Measurements from ENCODE around the gene HSBP1L1. TPM values are rescaled to one million over a fixed set of nuclear protein-coding genes. Genes with fewer than 3 reads are reported as not detected.

HSBP1L1 gene
- total and polyA plus RNA-seq, 7 experiments from 2014 or later, result 13.7 to 44.9 (median 32.4) TPM

DNA sequence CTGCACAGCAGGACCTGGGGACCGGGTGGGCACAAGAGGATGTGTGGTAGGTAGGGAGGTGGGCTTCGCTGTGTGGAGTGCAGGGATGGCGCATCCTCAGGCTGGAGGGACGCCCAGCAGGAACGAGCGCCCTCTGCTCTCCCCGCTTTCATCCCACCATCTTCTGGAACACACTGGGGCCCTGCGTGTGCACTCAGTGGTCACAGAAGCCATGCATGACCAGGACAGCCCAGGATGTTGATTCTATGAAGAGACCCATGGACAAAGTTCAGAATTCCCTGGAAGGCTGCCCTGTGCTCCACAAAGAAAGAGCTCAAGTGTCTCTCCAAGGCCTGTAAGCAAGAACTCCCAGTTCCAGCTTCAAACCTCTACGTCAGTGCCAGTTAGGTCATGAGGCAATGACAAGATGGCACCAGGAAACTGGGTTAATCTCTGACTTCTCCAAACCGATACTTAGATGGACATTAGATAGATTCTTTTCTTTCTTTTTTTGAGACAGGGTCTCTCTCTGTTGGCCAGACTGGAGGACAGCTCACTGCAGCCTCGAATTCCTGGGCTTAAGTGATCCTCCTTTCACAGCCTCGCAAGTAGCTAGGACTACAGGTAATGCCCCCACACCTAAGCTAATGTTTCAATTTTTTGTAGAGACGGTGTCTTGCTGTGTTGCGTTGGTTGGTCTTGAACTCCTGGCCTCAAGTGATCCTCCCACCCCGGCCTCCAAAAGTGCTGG, 16.4 kb upstream of the HSBP1L1 start:
- peak overlapping the region in 3 of 9 donors; percentile 21 to 80 (median 67) for H3K27ac Mint-ChIP-seq
- Histone ChIP-seq H3K27ac (ENCODE audit: low read depth, low read length) (no peak overlapping the region), H3K4me3 (ENCODE audit: low read length) (no peak overlapping the region), H3K9me3 (ENCODE audit: control insufficient read depth in 2 of 3, low read length in 3 of 3) (no peaks in the 10 kb centered on the region), H3K4me1 (ENCODE audit: control insufficient read depth in 2 of 2, insufficient read depth in 2 of 2, low read length in 2 of 2) (peaks cover 19 to 25% of the 10 kb centered on the region in 2 donors), H3K27me3 (ENCODE audit: control insufficient read depth in 2 of 2, insufficient read depth in 2 of 2, low read length in 2 of 2) (no peaks in the 10 kb centered on the region), H3K36me3 (ENCODE audit: control insufficient read depth in 2 of 3, insufficient read depth in 3 of 3, low read length in 3 of 3) (peaks cover 0 to 18% (median 0%) of the 10 kb centered on the region in 3 experiments)
- peaks cover 30 to 62% (median 56%) of the 10 kb centered on the region in 7 donors for H3K4me1 Mint-ChIP-seq
- peak in 1 of 9 donors; percentile 10 for DNase-seq
- peak overlapping the region in 4 of 10 donors; percentile 13 to 93 (median 54) for H3K4me3 Mint-ChIP-seq
- H3K27me3 Mint-ChIP-seq, result no peaks in the 10 kb centered on the region
- ATAC-seq, result no peak
- ChIA-PET CTCF (no interaction called here), POLR2A (no interaction called here)
- no peaks in the 10 kb centered on the region for H3K9me3 Mint-ChIP-seq
- intact Hi-C loops (cut with micrococcal nuclease), result no loop called here
- peaks cover 0 to 7% (median under 1%) of the 10 kb centered on the region in 5 donors for H3K36me3 Mint-ChIP-seq

- H3K36me3 Mint-ChIP-seq, result peaks cover 0 to 5% (median 0%) of the 10 kb centered on the region in 5 donors
- Histone ChIP-seq H3K4me3 (ENCODE audit: low read length) (no peak overlapping the region), H3K36me3 (ENCODE audit: control insufficient read depth in 2 of 3, insufficient read depth in 3 of 3, low read length in 3 of 3) (peaks cover 0 to 17% (median 0%) of the 10 kb centered on the region in 3 experiments), H3K27ac (ENCODE audit: low read depth, low read length) (no peak overlapping the region), H3K4me1 (ENCODE audit: control insufficient read depth in 2 of 2, insufficient read depth in 2 of 2, low read length in 2 of 2) (peaks cover 19 to 25% of the 10 kb centered on the region in 2 donors), H3K27me3 (ENCODE audit: control insufficient read depth in 2 of 2, insufficient read depth in 2 of 2, low read length in 2 of 2) (no peaks in the 10 kb centered on the region), H3K9me3 (ENCODE audit: control insufficient read depth in 2 of 3, low read length in 3 of 3) (no peaks in the 10 kb centered on the region)
- peak overlapping the region in 3 of 9 donors; percentile 21 to 87 (median 80) for H3K27ac Mint-ChIP-seq
- no peaks in the 10 kb centered on the region for H3K27me3 Mint-ChIP-seq
- CTCF ChIA-PET, result no interaction called here
- no peak for DNase-seq
- ATAC-seq, result no peak
- no peaks in the 10 kb centered on the region for H3K9me3 Mint-ChIP-seq
- intact Hi-C loops (cut with micrococcal nuclease), result no loop called here
- peak overlapping the region; percentile 4 to 93 (median 86) for H3K4me3 Mint-ChIP-seq
- H3K4me1 Mint-ChIP-seq, result peaks cover 30 to 62% (median 55%) of the 10 kb centered on the region in 7 donors
- POLR2A ChIA-PET, result no interaction called here
These were observed 15.6 kb upstream of the HSBP1L1 start for GRCh38 chr18:79948719-79949411.

GRCh38 chr18:79949697-79950487, 14.6 kb upstream of the HSBP1L1 start:
- Mint-ChIP-seq H3K4me1 (peaks cover 21 to 52% (median 45%) of the 10 kb centered on the region in 7 donors), H3K27me3 (no peaks in the 10 kb centered on the region), H3K4me3 (peak overlapping the region; percentile 78 to 93 (median 87)), H3K27ac (peak overlapping the region; percentile 55 to 90 (median 80)), H3K36me3 (peaks cover 0 to 5% (median 0%) of the 10 kb centered on the region in 5 donors), H3K9me3 (no peaks in the 10 kb centered on the region)
- Histone ChIP-seq H3K9me3 (ENCODE audit: control insufficient read depth in 2 of 3, low read length in 3 of 3) (no peaks in the 10 kb centered on the region), H3K27me3 (ENCODE audit: control insufficient read depth in 2 of 2, insufficient read depth in 2 of 2, low read length in 2 of 2) (no peaks in the 10 kb centered on the region), H3K4me3 (ENCODE audit: low read length) (peak overlapping the region; percentile 65), H3K36me3 (ENCODE audit: control insufficient read depth in 2 of 3, insufficient read depth in 3 of 3, low read length in 3 of 3) (peaks cover 0 to 17% (median 0%) of the 10 kb centered on the region in 3 experiments), H3K27ac (ENCODE audit: low read depth, low read length) (peak overlapping the region; percentile 88), H3K4me1 (ENCODE audit: control insufficient read depth in 2 of 2, insufficient read depth in 2 of 2, low read length in 2 of 2) (peaks cover 10 to 25% of the 10 kb centered on the region in 2 donors)
- ATAC-seq (no peak), DNase-seq (peak in 1 of 9 donors; percentile 6)
- ChIA-PET POLR2A (interaction anchor here (0.6 to 1.5 kb wide), 5 partner anchors 12 to 547 kb away, joined by 3 to 4 read pairs (median 4); partner anchors contain the start of gene RBFA), CTCF (interaction anchor here (0.8 to 0.9 kb wide), 2 partner anchors 10 to 12 kb away, joined by 3 read pairs; no protein-coding TSS in a partner anchor)
- intact Hi-C loops (cut with micrococcal nuclease), result loop anchor here (2.0 to 10.0 kb wide), 5 partner anchors 159 to 881 kb away; partner anchors contain the start of genes ATP9B (in 2 of the 2) and ADNP2 (in 1 of the 2)

DNA sequence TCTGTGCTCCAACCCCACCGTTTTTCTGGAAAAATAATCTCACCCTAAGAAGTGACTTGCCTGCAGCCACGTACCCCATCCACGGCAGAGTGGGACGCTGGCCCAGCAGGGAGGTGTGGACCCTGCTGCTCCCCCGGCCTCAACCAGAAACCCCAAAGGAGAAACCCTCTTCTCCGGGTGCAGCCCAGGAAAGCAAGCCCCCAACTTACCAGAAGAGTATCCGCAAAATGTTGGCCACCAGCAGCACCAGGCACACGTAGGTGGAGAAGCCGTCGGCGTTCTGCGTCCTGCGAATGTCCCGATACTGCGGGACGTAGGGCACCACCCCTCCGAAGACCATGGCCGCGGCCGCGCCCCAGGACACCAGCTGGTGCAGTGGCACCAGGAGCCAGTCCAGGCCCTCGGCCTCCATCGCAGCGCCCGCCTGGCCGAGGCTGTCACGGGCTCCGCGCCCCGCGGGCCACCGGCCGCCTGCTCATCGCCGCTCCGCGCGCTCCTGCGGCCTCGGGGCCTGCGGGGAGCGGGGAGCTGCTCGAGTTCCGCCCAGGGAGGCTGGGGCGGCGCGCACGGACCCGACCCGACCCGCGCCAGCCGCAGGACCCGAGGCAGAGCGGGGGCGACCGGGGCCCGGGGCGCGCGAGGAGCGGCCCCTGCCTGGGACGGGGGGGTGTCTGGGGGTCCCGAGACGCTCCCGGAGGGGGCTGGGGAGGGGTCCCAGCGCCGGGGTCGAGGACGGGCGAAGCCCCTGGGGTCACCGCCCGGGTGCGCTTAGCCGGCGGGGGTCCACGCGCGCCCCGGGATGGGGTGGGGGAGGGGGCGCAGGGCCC, 13.7 kb upstream of the HSBP1L1 start:
- Mint-ChIP-seq H3K27ac (peak overlapping the region; percentile 55 to 90 (median 80)), H3K4me3 (peak overlapping the region; percentile 78 to 93 (median 87)), H3K4me1 (peaks cover 20 to 44% (median 39%) of the 10 kb centered on the region in 7 donors), H3K27me3 (no peaks in the 10 kb centered on the region), H3K36me3 (peaks cover 0 to 5% (median 0%) of the 10 kb centered on the region in 5 donors), H3K9me3 (no peaks in the 10 kb centered on the region)
- intact Hi-C loops (cut with micrococcal nuclease), result loop anchor here (1.0 to 10.0 kb wide), 13 partner anchors 10 to 882 kb away; partner anchors contain the start of genes ADNP2 (in 2 of the 2), ATP9B (in 2 of the 2), CTDP1 (in 2 of the 2) and HSBP1L1 (in 2 of the 2)
- H3K4me1 ChIP-seq (ENCODE audit: control insufficient read depth in 2 of 2, insufficient read depth in 2 of 2, low read length in 2 of 2), result peaks cover 7 to 25% of the 10 kb centered on the region in 2 donors
- peak in 7 of 9 donors; percentile 26 to 48 (median 30) for DNase-seq
- peak overlapping the region; percentile 65 for H3K4me3 ChIP-seq (ENCODE audit: low read length)
- CTCF ChIA-PET, result interaction anchor here (1.2 kb wide), 1 partner anchor 84 kb away, joined by 3 read pairs; no protein-coding TSS in a partner anchor
- peak; percentile 27 for ATAC-seq
- H3K27ac ChIP-seq (ENCODE audit: low read depth, low read length), result peak overlapping the region; percentile 88
- peaks cover 0 to 17% (median 0%) of the 10 kb centered on the region in 3 experiments for H3K36me3 ChIP-seq (ENCODE audit: control insufficient read depth in 2 of 3, insufficient read depth in 3 of 3, low read length in 3 of 3)
- no peaks in the 10 kb centered on the region for H3K9me3 ChIP-seq (ENCODE audit: control insufficient read depth in 2 of 3, low read length in 3 of 3)
- POLR2A ChIA-PET, result interaction anchor here (0.6 to 2.3 kb wide), 7 partner anchors 11 to 272 kb away, joined by 3 to 11 read pairs (median 4); partner anchors contain the start of genes HSBP1L1, RBFA and TXNL4A
- no peaks in the 10 kb centered on the region for H3K27me3 ChIP-seq (ENCODE audit: control insufficient read depth in 2 of 2, insufficient read depth in 2 of 2, low read length in 2 of 2)

- H3K27ac ChIP-seq (ENCODE audit: low read depth, low read length), result peak within 1 kb of the TSS; percentile 88
- H3K36me3 Mint-ChIP-seq, result peaks cover 0 to 5% (median 0%) of the 10 kb centered on the region in 5 donors
- H3K9me3 ChIP-seq (ENCODE audit: control insufficient read depth in 2 of 3, low read length in 3 of 3), result no peaks in the 10 kb centered on the region
- H3K27me3 Mint-ChIP-seq, result no peaks in the 10 kb centered on the region
- H3K4me3 Mint-ChIP-seq, result peak within 1 kb of the TSS; percentile 78 to 93 (median 87)
- intact Hi-C loops (cut with micrococcal nuclease), result loop anchor here (1.0 to 10.0 kb wide), 13 partner anchors 9 to 883 kb away; partner anchors contain the start of genes ADNP2 (in 2 of the 2), ATP9B (in 2 of the 2), CTDP1 (in 2 of the 2) and HSBP1L1 (in 2 of the 2)
- peak within 1 kb of the TSS; percentile 55 to 90 (median 80) for H3K27ac Mint-ChIP-seq
- H3K4me3 ChIP-seq (ENCODE audit: low read length), result peak within 1 kb of the TSS; percentile 65
- H3K27me3 ChIP-seq (ENCODE audit: control insufficient read depth in 2 of 2, insufficient read depth in 2 of 2, low read length in 2 of 2), result no peaks in the 10 kb centered on the region
- POLR2A ChIA-PET, result interaction anchor here (1.4 to 2.5 kb wide), 5 partner anchors 10 to 36 kb away, joined by 3 to 11 read pairs (median 8); partner anchors contain the start of genes HSBP1L1 and TXNL4A
- H3K4me1 ChIP-seq (ENCODE audit: control insufficient read depth in 2 of 2, insufficient read depth in 2 of 2, low read length in 2 of 2), result peaks cover 7 to 25% of the 10 kb centered on the region in 2 donors
- peak; percentile 94 for ATAC-seq
- DNase-seq, result peak; percentile 80 to 98 (median 90)
- CTCF ChIA-PET, result interaction anchor here (1.2 kb wide), 1 partner anchor 83 kb away, joined by 3 read pairs; no protein-coding TSS in a partner anchor
- no peaks in the 10 kb centered on the region for H3K9me3 Mint-ChIP-seq
- H3K4me1 Mint-ChIP-seq, result peaks cover 16 to 37% (median 32%) of the 10 kb centered on the region in 7 donors
- H3K36me3 ChIP-seq (ENCODE audit: control insufficient read depth in 2 of 3, insufficient read depth in 3 of 3, low read length in 3 of 3), result peaks cover 0 to 13% (median 0%) of the 10 kb centered on the region in 3 experiments
These were observed 12.6 kb upstream of the HSBP1L1 start, which contains the start of gene SLC66A2 for GRCh38 chr18:79951545-79952455. Gene SLC66A2 (minus strand): TSS chr18:79951653. CDS start chr18:79950926, 727 bp downstream.

Measured in naive thymus-derived CD4-positive, alpha-beta T cell (primary cell).